ENCODE measurements around the gene C19orf25.
A peak's percentile ranks its signal among the peaks of the same experiment; 100 is the strongest.
"Not testable (repeated sequence)": the region's sequence is repeated elsewhere in the genome, so short reads cannot be mapped to it uniquely, and the experiment has no call there.

C19orf25 gene

DNA sequence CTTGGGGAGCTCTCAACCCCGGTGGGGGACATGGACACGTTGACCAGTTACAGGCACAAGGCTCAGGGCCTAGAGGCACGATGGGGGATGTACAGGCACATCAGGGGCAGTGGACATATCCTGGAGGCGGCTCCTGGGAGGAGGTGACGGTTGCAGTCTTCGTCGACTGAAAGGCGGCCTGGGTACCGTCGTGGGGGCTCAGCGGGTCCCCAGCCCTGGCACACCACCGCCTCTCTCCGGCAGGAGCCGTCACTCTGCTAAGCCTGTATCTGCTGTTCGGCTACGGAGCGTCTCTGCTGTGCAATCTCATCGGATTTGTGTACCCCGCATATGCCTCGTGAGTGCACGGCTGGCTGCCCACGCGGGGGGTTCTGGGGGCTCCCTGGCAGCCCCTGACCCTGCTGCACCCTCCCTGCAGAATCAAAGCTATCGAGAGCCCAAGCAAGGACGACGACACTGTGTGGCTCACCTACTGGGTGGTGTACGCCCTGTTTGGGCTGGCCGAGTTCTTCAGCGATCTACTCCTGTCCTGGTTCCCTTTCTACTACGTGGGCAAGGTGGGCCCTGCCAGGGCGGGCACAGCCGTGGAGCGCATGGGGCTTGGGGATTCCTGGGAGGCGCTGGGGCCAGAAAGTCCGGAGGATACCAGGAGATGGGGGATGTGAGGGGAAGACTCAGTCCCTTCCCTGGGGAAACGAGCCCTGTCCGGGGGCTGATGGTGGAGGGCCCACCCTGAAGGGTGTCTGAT lies 16.2 kb upstream of the C19orf25 start:
- DNase-seq: no peak

GRCh38 chr19:1494115-1494815 lies 15.2 kb upstream of the C19orf25 start:
- DNase-seq: no peak

DNA sequence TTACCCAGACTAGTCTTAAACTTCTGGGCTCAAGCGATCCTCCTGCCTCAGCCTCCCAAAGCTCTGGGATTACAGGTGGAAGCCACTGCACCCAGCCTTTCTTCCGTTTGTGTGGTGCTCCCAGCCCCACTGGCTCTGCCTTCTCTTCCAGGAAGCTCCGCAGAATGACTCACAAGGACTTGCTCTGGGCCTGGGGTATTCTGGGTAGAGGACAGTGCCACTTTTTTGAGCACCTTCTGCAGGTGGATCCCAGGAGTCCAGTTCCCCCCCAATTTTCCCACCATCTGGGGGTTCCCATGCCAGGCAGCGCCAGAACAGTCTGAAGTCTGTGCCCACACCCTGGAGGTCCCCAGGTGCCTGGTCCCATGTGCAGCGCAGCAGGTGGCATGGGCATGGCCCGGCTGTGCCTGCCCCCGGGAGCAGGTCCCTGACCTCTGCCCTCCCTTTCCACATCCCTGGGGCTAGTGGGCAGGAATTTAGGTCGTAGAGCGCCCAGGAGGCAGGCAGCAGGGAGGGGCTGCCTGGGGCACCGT lies 13.5 kb upstream of the C19orf25 start:
- DNase-seq: no peak

GRCh38 chr19:1491849-1492170 lies 12.8 kb upstream of the C19orf25 start:
- no peak for DNase-seq

DNA sequence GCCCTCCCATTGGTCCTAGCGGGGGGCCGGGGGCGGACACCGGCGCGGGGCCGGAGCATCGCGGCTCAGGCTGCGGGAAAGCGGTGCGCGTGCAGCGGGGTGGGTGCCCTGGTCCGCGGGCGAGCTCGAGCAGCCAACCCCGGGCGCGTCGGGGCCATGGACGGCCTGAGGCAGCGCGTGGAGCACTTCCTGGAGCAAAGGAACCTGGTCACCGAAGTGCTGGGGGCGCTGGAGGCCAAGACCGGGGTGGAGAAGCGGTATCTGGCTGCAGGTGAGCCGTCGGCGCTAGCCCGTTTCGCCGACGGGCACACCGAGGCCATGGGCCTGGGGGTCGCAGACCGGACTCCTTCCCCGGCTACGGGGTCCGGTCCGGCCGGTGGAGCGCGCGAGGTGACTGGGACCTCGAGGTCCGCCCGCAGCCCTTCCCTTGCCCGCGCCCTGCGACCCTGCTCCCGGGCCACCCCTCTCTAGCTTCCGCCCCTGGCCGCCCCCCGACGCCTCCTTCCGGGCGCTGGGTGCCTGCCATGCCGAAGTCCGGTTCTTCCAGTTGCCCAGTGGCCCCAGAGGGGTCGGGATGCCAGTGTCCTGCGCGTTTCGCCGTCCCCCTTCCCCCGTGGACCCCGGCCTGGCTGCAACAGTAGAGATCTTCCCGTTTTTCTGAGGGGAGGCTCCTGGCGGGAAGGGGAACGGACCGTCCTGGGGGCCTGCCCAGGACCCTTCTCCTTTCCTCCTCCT lies 12.3 kb upstream of the C19orf25 start, which contains the start of gene REEP6:
TSS of gene REEP6 (plus strand) at position 68 of the 735 bp plus-strand sequence. CDS start at position 157, 89 bp downstream.
- DNase-seq: no peak

- peak; percentile 98 for DNase-seq
These were observed 11.5 kb upstream of the C19orf25 start, which contains the start of gene PCSK4 for GRCh38 chr19:1490311-1491113. Gene PCSK4, minus strand, starts transcription at chr19:1490350. Its CDS starts 4 bp downstream, at chr19:1490346.

DNA sequence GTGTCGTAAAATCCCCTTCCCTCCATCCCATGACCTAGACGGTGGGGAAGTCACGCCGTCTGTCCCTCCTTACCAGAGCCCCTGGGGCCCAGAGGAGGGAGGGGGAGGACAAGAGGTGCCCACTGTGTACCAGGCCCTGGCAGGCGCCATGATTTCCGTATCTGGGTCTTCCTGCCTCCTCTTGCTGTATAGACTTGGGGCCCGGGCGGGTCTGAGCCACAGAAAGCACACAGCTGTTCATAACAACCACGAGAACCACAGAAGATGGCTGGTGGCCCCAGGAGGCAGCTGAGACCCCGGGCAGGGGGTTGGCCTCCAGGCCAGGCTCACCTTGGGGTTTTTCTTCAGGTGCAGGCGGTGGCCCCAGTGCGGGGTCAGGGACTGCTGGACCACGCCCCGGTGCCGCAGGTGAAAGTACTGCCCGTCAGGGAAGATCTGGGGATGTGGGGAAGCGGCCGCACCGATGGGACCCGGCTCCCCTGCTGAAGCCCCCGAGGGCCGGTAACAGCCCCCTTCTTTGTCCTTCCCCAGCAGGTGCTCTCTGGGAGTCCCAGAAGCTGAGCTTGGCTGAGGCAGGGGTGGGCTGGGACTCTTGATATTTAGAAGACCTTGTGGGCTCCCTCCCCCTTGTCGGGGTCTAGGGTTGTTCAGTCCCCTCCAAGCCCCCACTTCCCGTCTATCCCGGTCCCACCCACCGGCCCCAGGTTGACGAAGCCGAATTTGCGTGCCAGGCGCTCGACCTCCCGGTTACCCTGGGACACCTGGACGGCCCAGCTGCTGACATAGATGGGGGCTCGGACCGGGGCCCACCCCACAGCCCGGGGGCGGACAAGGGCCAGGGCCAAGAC lies 10.7 kb upstream of the C19orf25 start:
- no peak for DNase-seq

GRCh38 chr19:1488282-1488601 lies 9.2 kb upstream of the C19orf25 start:
- DNase-seq: peak; percentile 60

GRCh38 chr19:1487576-1488281 lies 8.7 kb upstream of the C19orf25 start:
- no peak for DNase-seq

DNA sequence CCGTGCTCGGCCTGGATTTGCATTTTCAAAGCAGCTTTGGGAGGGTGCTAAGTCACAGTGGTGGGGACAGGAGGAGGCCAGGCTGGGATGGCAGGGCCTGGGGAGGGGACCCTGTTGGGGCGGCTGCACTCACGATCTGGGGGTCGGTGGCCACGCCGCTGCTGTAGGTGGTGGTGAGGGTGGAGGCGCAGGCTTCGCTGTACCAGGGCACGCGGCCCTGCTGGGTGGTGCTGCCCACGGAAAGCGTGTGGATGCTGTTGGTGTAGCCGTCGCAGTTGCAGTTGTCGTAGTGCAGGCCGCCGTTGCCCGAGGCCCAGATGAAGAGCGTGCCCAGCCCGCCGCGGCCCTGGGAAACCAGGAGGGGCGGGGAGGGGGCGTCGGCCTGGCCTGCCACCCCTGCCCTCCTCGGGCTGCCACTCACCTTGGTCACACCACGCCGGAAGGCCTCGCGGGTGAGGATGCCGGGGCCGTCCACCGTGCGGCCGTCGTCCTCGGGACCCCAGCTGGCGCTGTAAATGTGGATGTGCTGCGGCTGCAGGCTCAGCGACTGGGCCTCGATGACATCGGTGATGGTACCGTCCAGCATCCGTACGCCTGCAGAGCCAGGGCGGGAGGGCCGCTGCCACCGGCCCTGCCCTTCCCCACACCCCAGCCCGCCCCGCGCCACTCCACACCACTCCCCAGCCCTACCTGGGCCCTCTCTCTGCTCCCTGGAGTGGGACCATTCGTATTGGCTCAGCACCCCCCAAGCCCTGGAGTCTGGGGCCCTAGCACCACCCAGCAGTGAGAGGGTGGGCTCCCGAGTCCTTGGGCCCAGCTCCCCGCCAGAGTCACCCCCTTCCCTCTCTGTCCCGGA lies 7.9 kb upstream of the C19orf25 start:
- DNase-seq: no peak

DNA sequence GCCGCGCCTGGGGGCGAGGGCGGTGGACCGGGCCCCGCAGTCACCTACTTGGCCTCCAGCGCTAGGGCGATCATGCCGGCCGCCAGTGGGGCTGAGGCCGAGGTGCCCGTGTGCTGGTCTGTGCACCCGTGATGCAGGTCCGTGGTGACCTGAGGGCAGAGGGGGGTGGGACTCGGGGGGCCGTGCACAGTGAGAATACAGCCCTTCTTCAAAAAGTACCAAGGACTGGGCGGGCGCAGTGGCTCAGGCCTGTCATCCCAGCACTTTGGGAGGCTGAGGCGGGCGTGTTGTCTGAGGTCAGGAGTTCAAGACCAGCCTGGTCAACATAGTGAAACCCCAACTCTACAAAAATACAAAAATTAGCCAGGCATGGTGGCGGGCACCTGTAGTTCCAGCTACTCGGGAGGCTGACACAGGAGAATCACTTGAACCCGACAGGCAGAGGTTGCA lies 5.0 kb upstream of the C19orf25 start:
- no peak for DNase-seq

GRCh38 chr19:1483131-1483978 lies 4.3 kb upstream of the C19orf25 start:
- no peak for DNase-seq

GRCh38 chr19:1482361-1483130 lies 3.5 kb upstream of the C19orf25 start:
- DNase-seq: peak; percentile 61

DNA sequence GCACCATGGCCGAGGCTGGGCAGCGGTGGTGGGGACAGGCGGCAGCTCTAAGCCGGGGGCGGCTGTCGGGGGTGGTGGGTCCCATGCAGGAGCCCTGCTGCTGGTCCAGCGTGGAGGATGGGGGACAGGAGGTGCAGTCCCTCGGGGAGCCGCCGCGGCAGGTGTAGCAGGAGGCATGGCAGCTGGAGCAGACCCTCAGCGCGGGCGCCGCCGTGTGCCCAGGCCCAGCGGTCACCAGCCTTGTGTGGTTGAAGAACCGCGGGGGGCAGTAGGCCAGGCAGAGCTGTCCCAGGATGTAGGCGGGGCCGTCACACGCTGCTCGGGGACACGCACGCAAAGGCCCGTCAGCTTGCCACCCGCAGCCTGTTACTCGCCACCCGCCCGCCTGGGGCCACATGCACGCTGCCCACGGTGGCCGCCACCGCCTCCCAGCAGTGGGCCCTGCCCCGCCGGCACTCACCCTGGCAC lies 2.9 kb upstream of the C19orf25 start:
- peak; percentile 61 for DNase-seq

DNA sequence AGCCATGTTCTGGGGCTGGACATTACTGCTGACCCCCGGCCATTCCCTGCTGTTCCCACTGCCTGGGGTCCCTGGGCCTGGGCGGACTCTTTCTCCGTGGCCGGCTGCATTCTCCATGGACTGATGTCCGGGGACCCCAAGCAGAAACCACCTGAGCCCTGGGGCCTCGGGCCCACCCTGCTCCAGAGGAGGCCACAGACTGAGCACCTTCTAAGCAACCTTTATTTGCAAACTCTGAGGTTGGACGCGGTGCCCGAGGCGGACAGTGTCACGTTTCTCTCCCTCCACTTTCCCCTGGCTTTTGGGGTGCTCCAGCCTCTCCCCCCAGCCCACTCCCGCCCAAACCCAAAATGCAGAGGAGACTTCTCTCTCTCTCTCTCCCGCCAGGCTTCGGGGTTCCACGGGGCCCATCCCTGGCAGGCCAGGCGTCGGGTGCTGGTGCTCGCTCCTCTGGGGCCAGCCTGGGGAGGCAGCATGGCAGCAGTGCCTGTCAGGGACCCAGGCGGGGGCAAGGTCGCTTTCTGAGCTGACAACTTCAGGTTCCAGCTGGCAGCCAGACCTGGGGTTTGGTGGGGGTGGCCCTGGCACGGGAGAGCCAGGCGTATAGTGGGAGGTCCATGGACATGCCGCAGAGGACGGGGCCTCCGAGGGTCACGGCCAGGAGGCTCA lies 2.3 kb upstream of the C19orf25 start:
- DNase-seq: peak; percentile 62

DNA sequence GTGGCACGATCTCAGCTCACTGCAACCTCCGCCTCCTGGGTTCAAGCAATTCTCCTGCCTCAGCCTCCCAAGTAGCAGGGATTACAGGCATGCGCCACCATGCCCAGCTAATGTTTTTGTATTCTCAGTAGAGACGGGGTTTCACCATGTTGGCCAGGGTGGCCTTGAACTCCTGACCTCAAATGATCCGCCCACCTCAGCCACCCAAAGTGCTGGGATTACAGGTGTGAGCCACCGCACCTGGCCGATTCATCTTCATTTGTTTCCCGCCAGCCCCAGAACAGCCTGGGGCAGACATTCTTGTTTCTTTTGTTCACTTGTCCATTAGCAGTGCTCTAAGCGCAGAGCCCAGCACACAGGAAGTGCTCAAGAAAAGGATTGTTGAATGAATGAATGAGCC lies 2.0 kb downstream of the C19orf25 start:
- not testable (repeated sequence) for DNase-seq

DNA sequence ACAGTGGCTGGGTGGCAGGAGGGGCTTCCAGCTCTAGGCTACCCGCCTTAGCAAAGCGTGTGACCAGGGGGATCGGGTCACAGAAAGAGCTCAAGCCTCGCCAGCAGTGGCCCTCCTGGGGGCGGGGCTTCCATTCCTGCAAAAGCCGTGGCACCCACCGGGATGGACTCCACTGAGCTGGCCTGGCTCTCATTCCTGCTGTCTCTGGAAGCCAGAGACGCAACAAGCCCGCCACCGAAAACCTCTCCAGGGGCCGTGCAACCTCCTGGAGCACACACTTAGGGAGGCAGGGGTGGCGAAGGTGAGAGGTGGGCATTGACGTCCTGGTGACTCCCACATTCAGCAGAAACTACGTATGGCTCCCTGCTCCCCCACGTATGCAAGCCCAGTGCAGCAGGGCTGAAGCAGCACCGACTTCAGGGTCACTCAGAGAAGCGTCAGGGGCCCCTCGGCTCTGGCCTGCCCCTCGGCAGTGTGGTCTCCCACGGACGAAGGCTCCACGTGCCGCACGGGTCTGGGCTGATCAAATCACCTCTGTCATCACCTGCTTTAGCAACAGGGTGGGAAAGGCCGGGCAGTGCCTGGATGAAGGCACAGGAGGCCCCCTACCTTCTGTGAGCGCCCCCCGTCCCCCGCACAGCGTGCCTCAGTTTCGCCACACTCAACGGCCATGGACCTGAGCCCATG lies 3.1 kb downstream of the C19orf25 start:
- no peak for DNase-seq

All from activated effector memory CD4-positive, alpha-beta T cell treated with anti-CD3 and anti-CD28 coated beads, Interleukin-2, amount 50 U/mL, for 16 hours (primary cell).